ENCODE measurements around the gene MSANTD2. TPM values are rescaled to one million over a fixed set of nuclear protein-coding genes. Genes with fewer than 3 reads are reported as not detected.

MSANTD2 gene
- total RNA-seq, 1 donor from 2014 or later: 15.2 TPM

DNA sequence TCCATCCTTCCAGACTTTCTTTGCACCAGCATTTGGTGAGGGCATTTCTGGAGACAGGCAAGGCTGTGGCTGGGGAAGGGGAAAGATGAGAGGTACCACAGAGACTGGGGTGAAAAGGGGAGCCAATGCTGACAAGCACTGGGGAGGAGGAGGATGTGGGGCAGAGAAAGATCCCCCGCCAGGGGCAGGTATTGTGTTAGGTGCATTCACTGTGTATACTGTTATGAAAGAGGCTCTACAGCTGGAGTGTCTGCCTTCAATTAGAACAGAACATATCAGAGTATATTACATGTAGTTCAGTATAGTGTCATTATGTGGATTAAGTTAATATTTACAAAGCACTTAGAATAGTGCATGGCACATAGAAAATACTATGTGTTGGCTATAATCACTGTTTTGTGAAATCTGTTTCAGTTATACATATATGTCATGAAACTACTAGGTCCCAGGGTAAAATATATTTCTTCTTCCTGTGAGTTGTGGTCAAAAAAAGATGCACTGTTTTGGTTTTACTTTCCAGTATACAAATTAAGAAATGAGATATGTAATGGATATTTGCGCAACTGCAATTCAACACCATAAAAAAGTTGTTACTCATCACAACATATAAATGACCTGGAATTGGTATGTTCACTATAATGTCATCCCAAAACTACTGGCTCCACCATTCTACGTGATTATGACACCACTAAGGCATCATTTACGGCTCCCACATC lies 8.4 kb downstream of the MSANTD2 start:
- H3K27me3 Mint-ChIP-seq (ENCODE audit: unreplicated experiment): no peaks in the 10 kb centered on the region
- no peak overlapping the region for H3K27ac Mint-ChIP-seq (ENCODE audit: unreplicated experiment)
- H3K4me3 Mint-ChIP-seq (ENCODE audit: unreplicated experiment): no peak overlapping the region
- peaks cover 9% of the 10 kb centered on the region for H3K4me1 Mint-ChIP-seq (ENCODE audit: unreplicated experiment)
- no peak for DNase-seq (ENCODE audit: extremely low spot score, unreplicated experiment)
- TF ChIP-seq CTCF (IDR thresholded peaks at IDR 0.05): no peak
- no peaks in the 10 kb centered on the region for H3K9me3 Mint-ChIP-seq (ENCODE audit: unreplicated experiment)
- no peaks in the 10 kb centered on the region for H3K36me3 Mint-ChIP-seq (ENCODE audit: unreplicated experiment)

DNA sequence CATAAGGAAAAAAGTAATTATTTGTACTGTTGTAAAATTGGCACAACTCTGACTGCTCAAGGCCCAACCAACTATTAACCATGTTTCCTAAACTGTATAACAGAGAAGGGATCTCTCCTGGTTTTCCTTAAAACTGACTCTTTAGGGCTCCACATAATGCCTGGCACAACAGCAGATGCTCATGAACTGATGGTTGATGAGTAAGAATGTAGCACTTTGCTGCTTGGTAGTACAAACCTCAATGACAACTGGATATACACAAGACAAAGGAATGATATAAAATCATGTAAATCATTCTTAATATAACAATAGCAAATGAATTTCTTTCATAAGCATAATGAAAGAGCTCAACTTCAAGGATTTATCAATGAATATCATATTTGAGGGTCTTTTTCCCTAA lies 11.7 kb downstream of the MSANTD2 start:
- DNase-seq (ENCODE audit: extremely low spot score, unreplicated experiment): no peak
- H3K9me3 Mint-ChIP-seq (ENCODE audit: unreplicated experiment): no peaks in the 10 kb centered on the region
- H3K27ac Mint-ChIP-seq (ENCODE audit: unreplicated experiment): no peak overlapping the region
- no peak overlapping the region for H3K4me3 Mint-ChIP-seq (ENCODE audit: unreplicated experiment)
- H3K27me3 Mint-ChIP-seq (ENCODE audit: unreplicated experiment): no peaks in the 10 kb centered on the region
- no peak for TF ChIP-seq CTCF (IDR thresholded peaks at IDR 0.05)
- no peaks in the 10 kb centered on the region for H3K36me3 Mint-ChIP-seq (ENCODE audit: unreplicated experiment)
- peaks cover 9% of the 10 kb centered on the region for H3K4me1 Mint-ChIP-seq (ENCODE audit: unreplicated experiment)

DNA sequence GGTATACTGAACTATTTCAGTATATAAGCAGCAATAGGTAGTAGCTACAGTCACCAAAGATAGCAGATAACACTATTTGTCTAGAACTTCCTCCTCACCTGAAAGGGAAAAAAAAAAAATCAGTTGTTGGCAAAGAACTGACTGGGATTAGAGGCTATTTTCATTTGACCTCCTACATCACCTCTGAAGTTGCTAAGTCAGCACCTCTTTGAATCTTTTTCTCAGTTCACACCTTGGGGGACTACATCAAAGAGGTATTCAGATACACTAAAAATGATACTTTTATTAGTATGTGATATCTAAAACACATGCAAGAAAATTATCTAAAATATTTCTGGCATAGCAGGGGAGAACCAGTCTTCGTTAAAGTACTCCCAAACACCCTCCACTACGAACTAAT lies 16.2 kb downstream of the MSANTD2 start:
- TF ChIP-seq CTCF (IDR thresholded peaks at IDR 0.05): no peak
- H3K27me3 Mint-ChIP-seq (ENCODE audit: unreplicated experiment): no peaks in the 10 kb centered on the region
- H3K36me3 Mint-ChIP-seq (ENCODE audit: unreplicated experiment): no peaks in the 10 kb centered on the region

GRCh38 chr11:124783002-124783401 lies 17.2 kb downstream of the MSANTD2 start:
- no peak for DNase-seq (ENCODE audit: extremely low spot score, unreplicated experiment)
- no peaks in the 10 kb centered on the region for H3K27me3 Mint-ChIP-seq (ENCODE audit: unreplicated experiment)
- peaks cover 1% of the 10 kb centered on the region for H3K36me3 Mint-ChIP-seq (ENCODE audit: unreplicated experiment)

More for the DNA sequence above, 16.2 kb downstream of the MSANTD2 start:
- Mint-ChIP-seq H3K4me1 (ENCODE audit: unreplicated experiment) (no peaks in the 10 kb centered on the region), H3K9me3 (ENCODE audit: unreplicated experiment) (no peaks in the 10 kb centered on the region), H3K27ac (ENCODE audit: unreplicated experiment) (no peak overlapping the region), H3K4me3 (ENCODE audit: unreplicated experiment) (no peak overlapping the region)
- DNase-seq (ENCODE audit: extremely low spot score, unreplicated experiment): no peak

GRCh38 chr11:124779568-124779967 lies 20.6 kb downstream of the MSANTD2 start:
- no peak for DNase-seq (ENCODE audit: extremely low spot score, unreplicated experiment)
- Mint-ChIP-seq H3K9me3 (ENCODE audit: unreplicated experiment) (no peaks in the 10 kb centered on the region), H3K27ac (ENCODE audit: unreplicated experiment) (no peak overlapping the region), H3K4me3 (ENCODE audit: unreplicated experiment) (no peak overlapping the region), H3K27me3 (ENCODE audit: unreplicated experiment) (no peaks in the 10 kb centered on the region), H3K4me1 (ENCODE audit: unreplicated experiment) (peaks cover 3% of the 10 kb centered on the region), H3K36me3 (ENCODE audit: unreplicated experiment) (peaks cover 14% of the 10 kb centered on the region)
- TF ChIP-seq CTCF (IDR thresholded peaks at IDR 0.05): no peak

More at GRCh38 chr11:124783002-124783401, 17.2 kb downstream of the MSANTD2 start:
- Mint-ChIP-seq H3K4me1 (ENCODE audit: unreplicated experiment) (no peaks in the 10 kb centered on the region), H3K27ac (ENCODE audit: unreplicated experiment) (no peak overlapping the region), H3K4me3 (ENCODE audit: unreplicated experiment) (no peak overlapping the region), H3K9me3 (ENCODE audit: unreplicated experiment) (no peaks in the 10 kb centered on the region)
- no peak for TF ChIP-seq CTCF (IDR thresholded peaks at IDR 0.05)
